ENCODE measurements around the gene SLC13A2.

DNA sequence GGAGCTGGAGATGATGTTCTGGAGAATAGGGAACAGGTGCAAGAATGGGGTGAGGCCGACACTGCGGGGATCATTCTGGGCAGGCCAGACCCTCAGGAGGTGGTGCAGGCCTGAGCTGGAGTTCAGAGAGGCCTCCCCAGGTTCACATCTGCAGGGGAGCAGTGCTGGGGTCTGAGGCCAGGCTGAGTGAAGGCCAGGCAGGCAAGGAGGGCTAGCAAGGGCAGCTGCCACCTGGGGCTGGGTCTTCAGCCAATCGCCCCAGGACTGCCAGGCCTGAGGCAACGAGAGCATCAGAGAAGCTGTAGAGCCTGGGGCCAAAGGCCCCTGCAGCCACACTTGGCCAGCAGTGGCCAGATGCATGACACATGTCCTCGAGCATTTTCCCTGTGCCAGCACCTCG, 47.2 kb downstream of the SLC13A2 start:
- TF ChIP-seq CTCF (IDR thresholded peaks at IDR 0.05; ENCODE audit: insufficient read depth, low read depth, low read length) (no peak), EZH2 (IDR thresholded peaks at IDR 0.05; ENCODE audit: insufficient read depth, low read length) (no peak)

All from astrocyte (in vitro differentiated cells and primary cell).